DMS53 treated with DMSO at 0.1 percent for 48 hours (cell line): Measurements from ENCODE around the gene CCDC88C.
"Not testable (repeated sequence)": the region's sequence is repeated elsewhere in the genome, so short reads cannot be mapped to it uniquely, and the experiment has no call there.

Experiments used
- DNase-seq: peaks from one replicate; lab custom pipeline; 2025; ENCODE audit not compliant: unreplicated experiment; lab: John Stamatoyannopoulos, UW

Gene CCDC88C

DNA sequence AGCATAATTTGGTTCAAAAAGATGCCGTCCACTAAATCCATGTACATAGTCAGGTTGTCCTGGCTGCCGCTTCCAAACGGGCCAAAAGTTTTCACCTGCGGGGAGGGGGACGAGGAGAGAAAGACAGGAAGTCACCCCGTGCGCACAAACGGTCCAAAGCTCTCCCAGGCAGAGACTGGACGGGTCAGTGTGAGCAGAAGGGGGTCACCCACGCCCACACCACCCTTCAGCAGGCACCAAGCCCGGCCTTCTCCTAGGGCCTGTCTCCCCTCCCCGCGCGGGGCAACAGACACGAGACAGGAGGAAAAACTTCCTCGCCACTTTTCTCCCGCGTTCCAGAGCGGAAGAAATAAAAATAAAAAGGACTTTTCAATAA is 888 bp downstream of the CCDC88C start:
- no peak for DNase-seq

DNA sequence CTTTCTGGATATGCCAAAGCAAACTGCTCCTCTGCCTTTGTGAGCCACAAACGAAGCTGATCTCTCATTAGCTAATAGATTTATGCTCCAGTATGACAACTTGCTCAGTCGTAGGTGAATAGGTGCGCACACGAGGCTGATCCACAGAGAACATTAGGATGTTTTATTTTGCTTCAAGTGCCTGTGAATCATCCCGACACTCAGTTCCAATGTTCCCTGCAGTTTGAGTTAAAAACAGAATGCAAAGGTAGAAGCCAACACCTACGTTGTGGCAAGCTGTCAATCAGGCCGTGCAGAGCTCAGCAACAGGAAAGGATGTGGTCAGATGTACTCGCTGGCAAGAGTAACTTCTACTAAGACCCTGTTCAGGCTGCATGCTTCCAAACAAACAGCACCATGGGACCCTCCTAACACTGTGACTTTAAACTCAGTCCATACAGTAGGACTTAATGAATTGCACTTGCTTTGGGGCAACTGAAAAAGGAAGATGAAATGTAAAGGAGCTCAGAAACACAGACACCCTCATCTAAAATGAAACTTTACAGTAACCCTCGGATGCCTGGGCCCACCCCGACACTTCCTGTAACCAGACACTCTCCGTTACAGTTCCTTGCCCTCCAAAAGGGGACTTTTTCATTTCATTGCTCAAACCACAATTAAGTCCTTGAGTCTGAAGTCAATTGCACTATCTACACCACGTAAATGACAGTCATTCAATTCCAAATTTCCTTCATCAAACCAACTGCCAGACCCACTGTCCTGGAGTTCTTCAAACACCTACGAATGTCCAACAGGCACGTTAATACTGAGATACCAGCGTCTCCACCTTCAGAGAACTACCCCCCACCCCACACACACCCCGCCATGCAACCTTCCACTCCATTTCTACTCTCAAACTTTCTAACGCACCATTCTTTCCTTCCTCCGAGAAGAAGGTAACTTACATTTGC is 1.6 kb downstream of the CCDC88C start:
- DNase-seq: peak; percentile 28

DNA sequence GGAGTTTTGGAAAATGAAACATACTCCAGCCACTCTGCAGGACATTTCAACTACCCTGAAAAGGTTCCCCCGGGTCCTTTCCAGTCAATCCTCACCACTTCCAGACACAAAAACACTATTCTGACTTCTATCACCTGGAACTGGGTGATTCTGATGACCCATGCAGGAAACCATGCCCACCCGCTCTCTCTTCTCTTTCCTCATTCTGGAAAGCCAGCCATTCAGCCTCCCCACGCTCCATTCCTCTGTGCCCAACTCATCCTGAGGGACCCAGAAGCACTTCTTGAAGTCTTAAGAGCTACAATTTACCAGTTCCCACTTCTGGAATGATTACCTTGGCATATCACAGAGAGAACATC is 3.2 kb downstream of the CCDC88C start:
- no peak for DNase-seq

DNA sequence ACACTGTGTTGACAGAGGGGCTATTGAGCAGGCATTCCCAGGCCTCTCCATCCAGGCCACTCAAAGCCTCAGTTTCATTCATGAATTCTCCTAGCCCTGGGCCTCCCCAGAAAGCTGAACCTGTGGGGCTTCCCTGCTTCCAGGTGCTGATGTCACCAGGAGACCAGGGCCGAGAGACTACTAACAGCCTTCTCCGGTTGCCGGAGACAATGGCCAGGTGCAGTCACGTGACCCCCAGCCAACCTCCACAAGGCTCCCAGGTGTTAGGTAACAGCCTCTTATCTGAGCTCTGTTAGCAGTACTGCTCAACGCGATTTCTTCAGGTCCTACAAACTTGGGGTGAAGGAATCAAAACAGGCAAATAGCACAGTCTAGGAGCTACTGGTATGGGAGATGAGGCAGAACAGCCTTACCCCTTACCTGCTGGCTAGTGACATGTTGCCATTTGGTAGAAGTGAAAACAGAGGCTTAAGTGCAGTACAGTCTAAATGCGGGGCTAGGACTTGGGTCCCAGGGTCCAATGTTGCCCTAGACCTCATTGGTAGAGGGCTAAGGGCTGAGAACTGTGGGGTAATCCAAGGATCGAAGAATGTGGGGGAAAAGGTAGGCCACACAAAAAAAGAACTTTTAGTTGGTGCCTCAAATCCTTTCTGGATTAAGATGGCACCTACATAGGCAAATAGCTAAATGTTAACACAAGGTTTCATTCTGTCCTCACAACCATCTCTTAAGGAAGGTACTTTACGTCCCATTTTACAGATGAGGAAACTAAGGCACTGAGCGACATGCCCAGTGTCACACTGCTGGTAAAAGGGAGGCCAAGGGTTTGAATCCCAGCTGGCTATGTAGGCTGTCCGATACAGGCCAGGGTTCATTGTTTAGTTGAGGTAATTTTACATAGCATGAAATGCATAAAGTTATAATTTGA is 3.8 kb downstream of the CCDC88C start:
- peak; percentile 84 for DNase-seq

DNA sequence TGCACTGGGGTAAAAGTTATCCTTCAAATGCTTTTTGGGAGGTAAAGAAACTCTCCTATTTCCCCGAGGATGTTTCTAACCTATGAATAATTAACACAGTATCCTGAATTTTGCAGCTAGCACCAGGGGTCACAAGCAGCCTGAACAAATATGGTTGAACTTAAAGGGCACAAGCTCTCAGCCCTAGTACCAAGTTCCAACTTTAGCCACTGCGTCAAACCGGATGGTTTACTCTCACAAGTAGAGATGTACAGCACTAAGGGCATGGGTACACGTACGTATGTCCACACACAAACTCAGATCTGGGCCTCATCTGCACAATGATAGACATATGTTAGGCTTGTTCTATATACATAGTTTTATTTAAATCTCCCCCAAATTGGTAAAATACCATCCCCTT is 4.7 kb downstream of the CCDC88C start:
- DNase-seq: no peak

DNA sequence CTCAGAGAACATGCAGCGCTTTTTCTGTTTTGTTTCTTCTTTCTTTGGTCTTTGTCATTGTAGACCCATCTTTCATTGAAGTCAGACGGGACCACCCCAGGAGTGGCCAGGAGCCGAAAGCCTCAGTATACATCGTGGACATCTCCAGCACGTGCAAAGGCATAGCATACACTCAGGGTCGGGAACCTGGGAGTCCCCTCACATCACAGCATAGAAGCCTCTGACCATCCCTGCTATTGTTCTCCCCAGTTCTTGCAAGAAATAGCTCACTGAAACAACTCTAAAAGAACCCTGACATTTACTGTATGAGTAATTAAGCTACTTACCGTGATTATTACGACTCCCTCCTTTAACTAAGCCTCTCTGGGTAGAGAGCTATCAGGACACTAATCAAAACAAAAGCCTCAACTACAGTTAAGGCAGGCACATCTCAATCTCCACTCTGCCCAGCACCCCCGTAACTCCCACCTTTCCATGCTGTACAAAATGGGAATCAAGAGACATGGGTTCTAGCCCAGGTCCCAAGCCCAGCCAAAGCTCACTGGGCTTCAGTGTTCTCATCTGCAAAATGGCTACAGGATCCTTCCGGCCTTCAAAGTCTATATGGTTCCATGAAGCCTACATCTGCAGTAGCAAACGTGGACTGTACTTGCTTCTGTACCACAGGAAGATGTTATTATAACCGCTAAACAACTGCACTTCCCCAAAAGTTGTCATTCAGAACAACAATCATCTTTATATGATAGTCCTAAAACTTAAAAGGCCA is 6.7 kb downstream of the CCDC88C start:
- no peak for DNase-seq

DNA sequence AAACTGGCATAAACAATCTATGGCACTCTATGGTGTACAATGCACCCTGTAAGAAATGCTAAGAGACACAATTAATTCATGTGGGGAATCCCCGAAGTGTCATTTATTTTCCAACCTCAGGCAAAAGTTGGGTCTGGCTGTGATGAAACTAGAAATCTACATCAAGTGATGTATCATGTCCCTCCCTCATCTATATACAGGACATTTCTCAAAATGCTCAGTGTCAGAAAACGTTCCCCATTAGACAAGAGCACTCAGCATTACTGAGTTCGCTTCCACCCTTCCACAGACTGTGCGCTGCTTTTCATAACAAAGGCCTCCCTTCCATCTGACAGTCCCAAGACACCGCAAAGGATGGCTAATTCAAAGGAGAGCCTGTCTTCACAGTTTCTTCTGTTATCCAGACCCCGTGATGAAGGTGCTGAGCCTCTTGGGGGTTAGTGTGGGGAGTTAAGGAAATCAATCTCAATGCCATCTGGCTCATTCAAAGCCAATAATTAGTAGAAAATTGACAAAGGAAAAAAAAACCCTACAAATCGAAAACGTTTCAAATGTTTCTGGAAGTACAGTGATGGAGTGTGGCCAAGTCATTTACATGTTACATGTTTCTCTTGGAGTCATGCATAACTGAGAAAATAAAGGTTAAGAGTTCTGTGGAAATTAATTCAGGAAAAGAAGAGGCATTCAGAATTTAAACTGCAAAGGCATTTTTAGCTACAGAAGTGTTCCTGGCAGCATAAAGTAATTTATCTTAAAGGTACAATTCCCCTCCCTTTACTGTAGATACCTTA is 7.5 kb downstream of the CCDC88C start:
- no peak for DNase-seq

DNA sequence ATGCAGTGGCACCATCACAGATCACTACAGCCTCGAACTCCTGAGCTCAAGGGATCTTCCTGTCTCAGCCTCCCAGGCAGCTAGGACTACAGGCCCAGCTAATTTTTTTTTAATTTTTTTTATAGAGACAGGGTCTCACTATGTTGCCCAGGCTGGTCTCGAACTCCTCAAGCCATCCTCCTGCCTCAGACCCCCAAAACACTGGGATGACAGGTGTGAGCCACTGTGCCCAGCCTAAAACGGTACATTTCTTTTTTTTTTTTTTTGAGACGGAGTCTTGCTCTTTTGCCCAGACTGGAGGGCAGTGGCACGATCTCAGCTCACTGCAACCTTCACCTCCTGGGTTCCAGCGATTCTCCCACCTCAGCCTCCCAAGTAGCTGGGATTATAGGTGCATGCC is 8.4 kb downstream of the CCDC88C start:
- not testable (repeated sequence) for DNase-seq

DNA sequence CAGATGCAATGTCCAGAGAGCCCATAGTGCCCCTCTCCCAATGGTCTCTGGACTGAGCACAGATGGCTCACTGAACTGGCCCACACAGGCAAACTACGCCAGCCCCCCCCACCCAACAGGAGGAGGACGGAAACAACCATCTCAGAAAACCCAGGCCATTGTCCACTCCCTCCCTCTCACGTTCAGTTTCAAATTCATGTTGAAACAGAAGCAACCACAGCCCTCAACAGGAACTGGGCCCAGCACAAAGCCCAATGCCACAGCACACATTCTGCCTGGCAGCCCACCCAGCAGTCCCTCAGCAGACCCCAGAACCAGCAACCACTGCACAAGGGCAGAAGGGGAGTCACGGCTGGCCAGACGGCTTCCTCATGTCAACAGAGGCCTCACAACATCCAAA is 10.6 kb downstream of the CCDC88C start:
- DNase-seq: no peak

DNA sequence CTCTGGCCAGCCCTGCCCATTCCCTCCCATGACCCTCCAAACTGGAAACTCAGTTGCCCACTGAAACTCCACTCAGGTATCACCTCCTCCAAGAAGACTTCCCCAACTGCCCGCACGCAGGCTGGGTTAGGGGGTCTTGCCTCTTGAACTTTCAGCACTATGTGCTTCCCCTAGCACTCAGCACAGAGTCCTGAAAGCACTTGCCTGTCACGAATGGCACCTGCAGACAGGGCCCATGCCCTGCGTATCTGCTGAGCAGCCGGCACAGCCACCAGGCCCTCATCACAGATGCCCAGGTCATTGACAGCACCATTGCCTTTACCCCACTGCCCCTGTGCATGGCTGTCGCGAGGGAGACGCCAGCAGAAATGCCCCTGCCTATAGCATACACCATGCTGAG is 11.2 kb downstream of the CCDC88C start:
- DNase-seq: no peak

DNA sequence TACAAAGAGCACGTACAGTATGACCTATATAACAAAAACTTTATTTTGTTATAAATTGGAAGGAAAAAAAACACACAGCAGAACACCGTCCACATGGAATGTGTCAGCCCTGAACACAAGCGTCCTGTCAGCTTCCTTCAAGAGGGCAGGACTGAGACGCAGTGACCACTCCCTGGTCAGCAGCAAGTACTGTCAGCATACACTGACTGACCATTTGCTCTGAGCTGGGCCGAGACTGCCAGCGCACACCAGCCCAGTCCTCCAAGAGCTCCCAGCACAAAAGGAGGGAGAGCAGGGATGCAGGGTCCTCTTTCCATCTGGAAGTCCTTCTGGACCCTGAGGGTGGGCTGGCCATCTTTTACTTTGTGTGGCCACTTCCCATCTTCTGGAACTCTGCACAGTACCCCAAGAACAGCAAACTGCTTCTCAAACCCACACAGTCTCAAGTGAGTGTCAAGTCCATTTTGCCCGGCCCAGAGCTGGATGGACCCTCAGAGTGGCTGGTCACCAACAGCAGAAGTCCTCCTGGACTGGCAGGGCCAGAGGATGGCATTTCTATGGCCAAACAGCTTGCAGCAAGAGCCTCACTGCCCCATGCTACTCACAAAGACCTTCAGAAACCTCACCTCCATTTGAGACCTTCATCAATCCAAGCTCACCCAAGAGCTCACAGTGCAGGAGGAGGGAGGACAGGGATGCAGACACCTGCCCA is 11.7 kb downstream of the CCDC88C start:
- DNase-seq: no peak

DNA sequence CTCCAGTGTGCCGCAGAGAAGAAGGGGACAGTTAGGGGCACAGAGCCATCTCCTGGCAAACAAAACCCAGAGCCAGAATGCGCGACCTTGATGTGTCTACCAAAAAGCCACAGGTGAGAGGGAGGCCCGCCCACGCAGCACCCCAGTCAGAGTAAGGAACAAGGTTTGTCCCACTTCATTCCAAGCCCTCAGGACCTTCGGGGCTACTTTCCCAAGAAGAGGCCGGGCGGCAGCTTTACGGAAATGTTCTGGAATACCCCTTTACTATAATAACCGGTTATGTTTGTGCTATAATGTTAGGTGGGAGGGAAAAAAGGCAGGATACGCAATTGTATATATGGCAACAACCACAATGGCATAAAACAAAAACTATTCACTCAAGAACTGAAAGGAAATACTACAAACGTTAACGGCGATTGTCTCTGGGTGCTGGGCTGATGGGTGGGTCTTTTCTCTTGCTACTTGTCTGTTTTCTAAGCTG is 12.3 kb downstream of the CCDC88C start:
- no peak for DNase-seq

DNA sequence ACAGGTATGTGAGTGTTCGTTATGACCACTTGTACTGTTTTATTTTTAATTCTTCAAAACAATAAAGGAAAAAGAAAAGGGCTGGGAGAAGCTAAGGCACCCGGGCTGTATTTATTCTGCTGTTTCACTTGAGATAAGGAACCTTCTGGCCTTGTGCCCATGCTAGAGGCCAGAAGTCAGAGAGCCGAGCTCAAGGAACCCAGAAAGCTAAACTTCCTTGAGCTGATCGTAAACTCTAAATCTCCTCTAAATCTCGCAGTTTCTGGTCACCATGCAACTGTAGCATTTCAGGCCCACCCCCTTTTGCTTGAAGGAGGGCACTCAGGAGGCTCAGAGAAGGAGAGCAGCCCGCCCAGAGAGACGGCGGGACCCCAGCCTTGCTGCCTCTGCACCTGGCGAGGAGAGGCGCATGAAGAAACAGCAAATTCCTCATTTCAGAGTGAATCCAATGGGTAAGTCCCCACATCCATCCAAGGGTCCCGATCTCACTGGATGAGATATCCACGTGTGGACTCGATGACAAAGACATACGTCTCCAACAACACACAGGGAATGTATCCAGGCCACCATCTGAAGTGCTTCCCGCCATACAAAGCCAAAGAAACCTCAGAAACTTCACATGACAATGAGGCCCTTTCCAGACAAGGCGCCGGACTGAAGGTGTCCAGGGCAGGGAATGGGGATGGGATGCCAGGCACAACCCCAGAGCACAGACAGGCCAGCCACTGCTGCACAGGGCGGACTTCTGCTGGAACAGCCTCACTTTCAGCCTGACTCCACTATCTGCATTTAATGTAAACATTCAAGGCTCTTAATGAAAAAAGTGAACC is 14.6 kb downstream of the CCDC88C start:
- no peak for DNase-seq

DNA sequence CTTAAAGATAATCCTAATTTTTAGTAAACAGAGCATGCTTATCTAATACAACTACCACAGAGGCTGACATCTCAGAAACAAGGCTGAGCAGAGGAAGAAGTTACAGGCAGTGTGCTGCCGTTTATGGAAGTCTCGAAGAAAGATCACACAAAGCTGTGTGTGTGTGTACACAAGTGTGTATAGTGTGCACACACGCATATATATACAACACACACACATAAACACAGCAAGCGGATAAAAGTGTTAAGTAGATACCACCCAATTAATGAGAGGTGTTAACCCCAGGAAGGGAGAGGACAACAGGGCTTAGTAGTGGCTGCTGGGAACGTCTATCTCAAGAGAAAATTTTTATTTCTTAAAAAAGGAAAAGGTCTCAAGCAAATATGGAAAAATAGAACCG is 15.3 kb downstream of the CCDC88C start:
- DNase-seq: no peak

DNA sequence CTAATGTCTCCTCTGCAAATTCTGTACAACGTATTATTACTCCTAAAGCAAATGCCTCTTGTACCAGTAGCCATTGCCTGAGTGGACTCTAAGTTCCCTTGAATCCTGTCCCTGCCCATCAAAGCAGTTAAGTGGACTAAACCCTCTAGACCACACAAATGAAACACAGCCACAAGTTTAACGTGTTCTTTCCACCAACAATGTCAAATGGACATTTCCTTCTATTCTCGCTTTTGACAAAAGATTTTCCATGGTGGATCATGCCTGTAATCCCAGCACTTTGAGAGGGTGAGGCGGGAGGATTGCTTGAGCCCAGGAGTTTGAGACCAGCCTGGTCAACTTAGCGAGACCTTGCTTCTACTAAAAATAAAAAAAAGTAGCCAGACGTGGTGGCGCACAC is 15.9 kb downstream of the CCDC88C start:
- no peak for DNase-seq

DNA sequence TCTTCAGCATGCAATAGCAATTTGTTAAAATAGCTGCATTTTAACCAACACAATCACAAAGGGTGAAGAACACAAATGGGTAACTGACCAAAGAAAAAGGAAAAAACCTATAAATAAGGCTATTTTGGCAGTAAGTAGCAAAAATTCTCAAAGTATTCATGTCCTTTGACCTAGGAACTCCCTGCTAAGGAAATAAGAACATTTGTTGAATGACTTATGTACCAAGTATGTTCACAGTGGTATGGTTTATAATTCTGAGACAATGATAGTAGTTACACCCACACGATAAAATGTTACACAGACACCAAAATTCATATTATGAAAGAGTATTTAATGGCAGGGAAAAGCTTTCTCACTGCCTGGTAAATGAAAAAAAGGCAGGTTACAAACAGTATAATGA is 16.9 kb downstream of the CCDC88C start:
- DNase-seq: no peak

DNA sequence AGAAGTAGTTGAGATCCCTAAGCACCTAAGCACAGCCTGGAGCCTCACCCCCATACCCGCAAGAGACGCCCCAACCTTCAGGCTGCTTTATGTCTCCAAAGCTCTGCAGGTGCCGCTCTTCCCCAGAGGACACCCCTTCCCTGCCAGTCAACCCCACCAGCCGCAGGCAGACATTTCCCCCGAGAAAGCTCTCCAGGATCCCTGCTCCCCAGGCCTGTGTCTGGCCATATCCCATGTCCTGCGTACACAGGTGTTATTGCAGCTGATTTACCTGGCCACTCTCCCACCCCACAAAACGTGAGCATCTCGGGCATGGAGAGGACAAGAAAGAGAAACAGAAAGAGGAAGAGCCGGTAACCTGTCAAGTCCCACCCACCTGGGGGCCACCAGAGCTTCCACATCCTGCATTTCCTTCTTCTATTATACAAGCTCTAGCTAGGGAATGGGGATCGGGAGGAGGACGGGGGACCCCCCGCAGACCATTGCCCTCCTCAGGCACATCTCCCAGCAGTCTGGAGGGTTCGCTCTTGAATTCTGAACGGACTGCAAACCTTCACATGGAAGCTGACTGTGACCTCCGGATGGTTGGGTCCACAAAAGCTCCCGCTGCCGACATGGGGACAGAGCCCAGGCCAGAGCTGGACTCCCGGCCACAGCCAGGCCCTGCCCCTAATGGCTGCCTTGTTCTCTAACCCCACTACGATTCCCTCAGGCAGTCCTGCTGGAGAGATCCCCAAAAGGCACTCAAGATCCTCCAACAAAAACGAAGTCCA is 17.6 kb downstream of the CCDC88C start:
- DNase-seq: no peak

DNA sequence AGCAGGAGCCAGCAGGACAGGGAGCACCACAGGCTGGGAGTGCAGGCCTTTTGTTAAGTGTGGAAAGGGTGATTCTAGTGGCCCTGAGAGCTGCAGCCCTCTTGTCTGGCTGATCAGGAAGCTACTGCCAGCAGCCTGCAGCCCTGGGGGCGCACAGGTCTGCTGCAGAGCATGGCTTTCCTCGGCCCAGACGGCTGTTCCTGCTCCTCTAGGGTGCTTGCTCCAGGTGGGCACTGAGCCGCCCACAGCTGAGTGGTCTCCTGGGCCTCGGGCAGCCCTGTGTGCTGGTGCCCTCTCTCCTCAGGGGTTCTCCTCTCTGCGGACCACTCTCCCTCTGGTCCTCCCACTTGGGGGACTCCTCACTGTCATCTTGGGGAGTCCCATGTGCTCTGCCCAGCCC is 18.9 kb downstream of the CCDC88C start:
- no peak for DNase-seq
